Measurements from ENCODE around the gene MTMR8. TPM values are rescaled to one million over a fixed set of nuclear protein-coding genes. Genes with fewer than 3 reads are reported as not detected.
"Not testable (repeated sequence)": the region's sequence is repeated elsewhere in the genome, so short reads cannot be mapped to it uniquely, and the experiment has no call there.

MTMR8 gene
- total RNA-seq, 1 experiment from 2014 or later: 1.1 TPM

DNA sequence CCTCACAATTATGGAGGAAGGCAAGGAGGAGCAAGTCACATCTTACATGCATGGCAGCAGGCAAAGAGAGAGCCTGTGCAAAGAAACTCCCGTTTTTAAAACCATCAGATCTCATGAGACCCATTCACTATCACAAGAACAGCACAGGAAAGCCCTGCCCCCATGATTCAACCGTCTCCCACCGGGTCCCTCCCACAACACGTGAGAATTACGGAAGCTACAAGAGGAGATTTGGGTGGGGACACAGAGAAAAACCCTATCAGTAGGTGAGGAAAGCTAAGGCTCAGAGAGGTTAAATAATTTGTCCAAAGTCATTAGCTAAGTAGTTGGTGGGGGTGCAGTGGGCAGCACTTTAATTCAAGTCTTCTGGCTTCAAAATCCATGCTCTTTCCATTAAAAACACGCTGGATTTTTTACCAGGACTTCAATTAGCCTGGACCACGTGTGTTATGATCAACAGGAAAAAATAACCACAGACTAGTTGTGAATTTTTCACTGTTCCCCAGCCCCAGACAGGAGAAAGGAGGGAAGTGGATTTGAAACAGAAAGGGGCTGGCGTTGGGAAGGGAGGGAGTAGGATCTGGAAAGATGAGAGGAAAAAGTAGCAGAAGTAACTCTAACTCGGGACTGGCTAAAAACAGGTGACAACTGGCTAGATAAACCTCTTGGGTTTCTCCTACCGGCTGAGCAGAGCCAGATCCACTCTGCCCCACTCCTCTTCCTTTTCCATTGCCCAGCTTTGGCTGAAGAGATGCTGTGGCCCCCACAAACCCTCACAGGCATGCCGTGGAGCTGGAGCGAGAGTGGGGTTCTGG is 986 bp downstream of the MTMR8 start:
- Histone ChIP-seq H3K36me3 (ENCODE audit: control insufficient read depth in 1 of 2, insufficient read depth in 2 of 2, low read length in 2 of 2) (no peaks in the 10 kb centered on the region), H3K4me3 (replicated peaks in 1 of 2; ENCODE audit: low read depth in 1 of 2, low read length in 2 of 2) (peak overlapping the region; percentile 54 to 60), H2AFZ (ENCODE audit: low read depth, low read length, poor library complexity, severe bottlenecking) (no peak overlapping the region), H4K20me1 (ENCODE audit: insufficient read depth) (no peaks in the 10 kb centered on the region), H3K4me1 (ENCODE audit: control insufficient read depth in 1 of 2, insufficient read depth in 2 of 2, low read length in 2 of 2) (peaks cover 0 to 10% of the 10 kb centered on the region in 2 experiments; a peak in 2 of 4 replicates), H3K27ac (ENCODE audit: low read depth, low read length) (no peak overlapping the region), H3K9me3 (ENCODE audit: control insufficient read depth in 1 of 2, insufficient read depth in 1 of 2, low read depth in 1 of 2, low read length in 2 of 2) (no peaks in the 10 kb centered on the region), H3K27me3 (ENCODE audit: insufficient read depth, low read length) (no peaks in the 10 kb centered on the region), H3K4me2 (ENCODE audit: low read length) (peak overlapping the region; percentile 76), H3K9ac (ENCODE audit: low read length) (peak overlapping the region; percentile 50; the same call in 1 of the 2 replicates), H3K9me2 (ENCODE audit: insufficient read depth) (no peaks in the 10 kb centered on the region), H3K79me2 (ENCODE audit: insufficient read depth, low read length) (no peaks in the 10 kb centered on the region)
- TF ChIP-seq ZFX (IDR thresholded peaks at IDR 0.05): no peak
- no peak for TF ChIP-seq FOSL1 (IDR thresholded peaks at IDR 0.05; ENCODE audit: low read depth)
- TF ChIP-seq SP1 (IDR thresholded peaks at IDR 0.05; ENCODE audit: low read depth): no peak
- no peak for TF ChIP-seq SIN3A (IDR thresholded peaks at IDR 0.05; ENCODE audit: low read depth)
- TF ChIP-seq TCF7L2 (IDR thresholded peaks at IDR 0.05; ENCODE audit: borderline replicate concordance, extremely low read depth, insufficient read depth, insufficient read length): no peak
- BruUV-seq (replicated peaks): TSS peak; percentile 67
- DNase-seq (ENCODE audit: low read depth, low spot score) (no peak), ATAC-seq (peak; percentile 24; the same call in 1 of the 2 replicates)
- intact Hi-C loops (cut with micrococcal nuclease): loop anchor here (10.0 kb wide), 1 partner anchor 189 kb away; the partner anchor contains the start of gene AMER1
- ChIA-PET CTCF (no interaction called here), POLR2A (no interaction called here), RAD21 (ENCODE audit: low non-redundant PET in 1 of 2, low total read pairs in 2 of 2, uncharacterized antibody in 2 of 2, unreplicated experiment in 2 of 2) (no interaction called here)

DNA sequence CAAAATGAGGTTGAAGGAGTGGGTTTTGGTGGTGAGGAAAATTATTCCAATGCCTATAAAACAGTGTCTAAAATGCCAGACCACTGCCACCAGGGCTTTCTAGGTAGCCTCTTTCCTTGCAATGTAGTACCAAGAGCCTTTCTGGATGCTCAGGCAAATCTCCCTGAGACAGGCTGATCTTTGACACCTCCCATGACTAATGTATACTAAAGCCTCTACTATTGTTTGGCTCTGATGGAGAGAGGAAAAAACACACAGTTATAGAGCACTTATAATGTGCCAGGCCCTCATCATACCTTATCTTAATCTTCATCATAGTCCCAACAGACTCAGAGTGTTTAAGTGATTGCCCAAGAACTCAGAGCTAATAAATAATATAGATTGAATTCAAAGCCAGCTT is 5.8 kb downstream of the MTMR8 start:
- ATAC-seq: no peak
- BruUV-seq (replicated peaks): no TSS peak
- no peak for DNase-seq (ENCODE audit: low read depth, low spot score)
- Histone ChIP-seq H3K27ac (ENCODE audit: low read depth, low read length) (no peak overlapping the region), H3K4me2 (ENCODE audit: low read length) (no peak overlapping the region), H3K4me3 (replicated peaks in 1 of 2; ENCODE audit: low read depth in 1 of 2, low read length in 2 of 2) (no peak overlapping the region), H2AFZ (ENCODE audit: low read depth, low read length, poor library complexity, severe bottlenecking) (no peak overlapping the region), H3K36me3 (ENCODE audit: control insufficient read depth in 1 of 2, insufficient read depth in 2 of 2, low read length in 2 of 2) (no peaks in the 10 kb centered on the region), H3K9ac (ENCODE audit: low read length) (no peak overlapping the region), H3K4me1 (ENCODE audit: control insufficient read depth in 1 of 2, insufficient read depth in 2 of 2, low read length in 2 of 2) (peaks cover 0 to 2% of the 10 kb centered on the region in 2 experiments; a peak in 1 of 4 replicates), H3K27me3 (ENCODE audit: insufficient read depth, low read length) (no peaks in the 10 kb centered on the region), H3K9me2 (ENCODE audit: insufficient read depth) (no peaks in the 10 kb centered on the region), H3K79me2 (ENCODE audit: insufficient read depth, low read length) (no peaks in the 10 kb centered on the region), H3K9me3 (ENCODE audit: control insufficient read depth in 1 of 2, insufficient read depth in 1 of 2, low read depth in 1 of 2, low read length in 2 of 2) (no peaks in the 10 kb centered on the region), H4K20me1 (ENCODE audit: insufficient read depth) (no peaks in the 10 kb centered on the region)
- no peak for TF ChIP-seq ELF1 (IDR thresholded peaks at IDR 0.05; ENCODE audit: borderline replicate concordance, low read depth)
- CTCF ChIA-PET: no interaction called here
- intact Hi-C loops (cut with micrococcal nuclease): no loop called here
- POLR2A ChIA-PET: no interaction called here
- RAD21 ChIA-PET (ENCODE audit: low non-redundant PET in 1 of 2, low total read pairs in 2 of 2, uncharacterized antibody in 2 of 2, unreplicated experiment in 2 of 2): no interaction called here

DNA sequence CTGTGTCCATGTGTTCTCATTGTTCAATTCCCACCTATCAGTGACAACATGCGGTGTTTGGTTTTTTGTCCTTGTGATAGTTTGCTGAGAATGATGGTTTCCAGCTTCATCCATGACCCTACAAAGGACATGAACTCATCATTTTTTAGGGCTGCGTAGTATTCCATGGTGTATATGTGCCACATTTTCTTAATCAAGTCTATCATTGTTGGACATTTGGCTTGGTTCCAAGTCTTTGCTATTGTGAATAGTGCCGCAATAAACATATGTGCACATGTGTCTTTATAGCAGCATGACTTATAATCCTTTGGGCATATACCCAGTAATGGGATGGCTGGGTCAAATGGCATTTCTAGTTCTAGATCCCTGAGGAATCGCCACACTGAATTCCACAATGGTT is 14.5 kb downstream of the MTMR8 start:
- H3K4me1 ChIP-seq (ENCODE audit: control insufficient read depth in 1 of 2, insufficient read depth in 2 of 2, low read length in 2 of 2); ATAC-seq; POLR2A ChIA-PET; H2AFZ ChIP-seq (ENCODE audit: low read depth, low read length, poor library complexity, severe bottlenecking); intact Hi-C loops (cut with micrococcal nuclease); H3K9ac ChIP-seq (ENCODE audit: low read length); CTCF ChIA-PET; H3K79me2 ChIP-seq (ENCODE audit: insufficient read depth, low read length); H3K4me3 ChIP-seq (replicated peaks in 1 of 2; ENCODE audit: low read depth in 1 of 2, low read length in 2 of 2); H3K36me3 ChIP-seq (ENCODE audit: control insufficient read depth in 1 of 2, insufficient read depth in 2 of 2, low read length in 2 of 2); DNase-seq (ENCODE audit: low read depth, low spot score); H3K27ac ChIP-seq (ENCODE audit: low read depth, low read length); H3K27me3 ChIP-seq (ENCODE audit: insufficient read depth, low read length); H3K9me2 ChIP-seq (ENCODE audit: insufficient read depth); H3K9me3 ChIP-seq (ENCODE audit: control insufficient read depth in 1 of 2, insufficient read depth in 1 of 2, low read depth in 1 of 2, low read length in 2 of 2); H3K4me2 ChIP-seq (ENCODE audit: low read length); BruUV-seq (replicated peaks); RAD21 ChIA-PET (ENCODE audit: low non-redundant PET in 1 of 2, low total read pairs in 2 of 2, uncharacterized antibody in 2 of 2, unreplicated experiment in 2 of 2); H4K20me1 ChIP-seq (ENCODE audit: insufficient read depth): not testable (repeated sequence)
